Mesenchymal stem cell (in vitro differentiated cells and primary cell): ENCODE results near the gene KCNAB2.

Experiments
- DNase-seq: peaks from one replicate; pipeline ENCODE4 v3.0.0-alpha.2; 2013
- H2AFZ ChIP-seq: one replicate; pipeline ENCODE4 v1.6.1; 2013; ENCODE audit warnings: low read depth, mild to moderate bottlenecking, control low read depth, inconsistent platforms, low read length, moderate library complexity
- H2AK5ac ChIP-seq: 2 replicates; pipeline ENCODE4 v1.6.1; 2013; ENCODE audit warnings: low read length, moderate library complexity, mild to moderate bottlenecking, inconsistent platforms; ENCODE audit not compliant: severe bottlenecking
- H2BK120ac ChIP-seq: one replicate; pipeline ENCODE4 v1.6.1; 2013; ENCODE audit warnings: low read depth, mild to moderate bottlenecking, inconsistent platforms, low read length, moderate library complexity
- H2BK12ac ChIP-seq, 2 experiments: one replicate each; pipeline ENCODE4 v1.6.1; 2013; ENCODE audit warnings: inconsistent platforms in 2 of 2, low read length in 2 of 2, mild to moderate bottlenecking in 2 of 2, moderate library complexity in 2 of 2, control low read depth in 1 of 2
- H2BK15ac ChIP-seq: one replicate; pipeline ENCODE4 v1.6.1; 2013; ENCODE audit warnings: mild to moderate bottlenecking, low read depth, inconsistent platforms; ENCODE audit not compliant: poor library complexity, severe bottlenecking
- H2BK5ac ChIP-seq: 2 replicates; pipeline ENCODE4 v1.6.1; 2013; ENCODE audit warnings: low read depth, mild to moderate bottlenecking, low read length, control low read depth, inconsistent platforms; ENCODE audit not compliant: poor library complexity, severe bottlenecking
- H3K14ac ChIP-seq, 2 experiments: one replicate each; pipeline ENCODE4 v1.6.1; 2013; ENCODE audit warnings: inconsistent platforms in 2 of 2, low read length in 2 of 2, control low read depth in 1 of 2, mild to moderate bottlenecking in 1 of 2, moderate library complexity in 1 of 2
- H3K18ac ChIP-seq, 2 experiments: one replicate each; pipeline ENCODE4 v1.6.1; 2013; ENCODE audit warnings: inconsistent platforms in 2 of 2, low read length in 2 of 2, control low read depth in 1 of 2, low read depth in 1 of 2, mild to moderate bottlenecking in 1 of 2
- H3K23ac ChIP-seq, 2 experiments: one replicate each; pipeline ENCODE4 v1.6.1; 2013; ENCODE audit warnings: inconsistent platforms in 2 of 2, low read length in 2 of 2, mild to moderate bottlenecking in 2 of 2, moderate library complexity in 2 of 2, control low read depth in 1 of 2
- H3K27ac ChIP-seq: 2 replicates; pipeline ENCODE4 v1.5.1; 2013; ENCODE audit warnings: mild to moderate bottlenecking, moderate library complexity, low read length, control low read depth, inconsistent platforms; ENCODE audit not compliant: poor library complexity, severe bottlenecking
- H3K27me3 ChIP-seq, 2 experiments: 2 replicates each; pipeline versions ENCODE4 v1.6.1 to v1.7.0; 2013; ENCODE audit warnings: low read length in 2 of 2, mild to moderate bottlenecking in 2 of 2, moderate library complexity in 2 of 2, control low read depth in 1 of 2, inconsistent platforms in 1 of 2; ENCODE audit not compliant: control insufficient read depth in 1 of 2, insufficient read depth in 1 of 2
- H3K36me3 ChIP-seq, 2 experiments: 2 replicates each; pipeline versions ENCODE4 v1.6.1 to v1.7.0; 2013; ENCODE audit warnings: low read length in 2 of 2, control low read depth in 1 of 2, inconsistent platforms in 1 of 2, low read depth in 1 of 2, mild to moderate bottlenecking in 1 of 2; ENCODE audit not compliant: insufficient read depth in 2 of 2, control insufficient read depth in 1 of 2
- H3K4ac ChIP-seq, 2 experiments: one replicate each; pipeline ENCODE4 v1.6.1; 2013; ENCODE audit warnings: inconsistent platforms in 2 of 2, low read length in 2 of 2, mild to moderate bottlenecking in 2 of 2, moderate library complexity in 2 of 2, control low read depth in 1 of 2, low read depth in 1 of 2
- H3K4me1 ChIP-seq: 2 replicates; pipeline ENCODE4 v1.6.1; 2013; ENCODE audit warnings: low read depth, low read length, control low read depth; ENCODE audit not compliant: control insufficient read depth, insufficient read depth
- H3K4me2 ChIP-seq: 2 replicates; pipeline ENCODE4 v1.6.1; 2013; ENCODE audit warnings: low read length, mild to moderate bottlenecking, inconsistent platforms; ENCODE audit not compliant: poor library complexity, severe bottlenecking
- H3K4me3 ChIP-seq, 2 experiments: 2 replicates each; pipeline versions ENCODE4 v1.5.1 to v1.7.0; 2013; ENCODE audit warnings: low read length in 2 of 2, mild to moderate bottlenecking in 2 of 2, control low read depth in 1 of 2, low read depth in 1 of 2; ENCODE audit not compliant: insufficient read depth in 1 of 2
- H3K79me1 ChIP-seq: replicated peaks from 2 replicates; pipeline ENCODE4 v1.6.1; 2013; ENCODE audit warnings: mild to moderate bottlenecking, control low read depth, low read length, inconsistent platforms; ENCODE audit not compliant: poor library complexity, severe bottlenecking
- H3K9ac ChIP-seq: 2 replicates; pipeline ENCODE4 v1.7.0; 2013; ENCODE audit warnings: mild to moderate bottlenecking, low read length, moderate library complexity
- H3K9me3 ChIP-seq: 2 replicates; pipeline ENCODE4 v1.7.0; 2013; ENCODE audit warnings: mild to moderate bottlenecking, low read length; ENCODE audit not compliant: control insufficient read depth
- H4K8ac ChIP-seq: one replicate; pipeline ENCODE4 v1.6.1; 2013; ENCODE audit warnings: inconsistent platforms, mild to moderate bottlenecking, low read length, moderate library complexity
- H4K91ac ChIP-seq: one replicate; pipeline ENCODE4 v1.6.1; 2013; ENCODE audit warnings: mild to moderate bottlenecking, low read length, inconsistent platforms
- WGBS: methylation state at CpG from one replicate; pipeline ENCODE4 v1.1.7; 2013; ENCODE audit warnings: mixed read lengths; 5-methylcytosine and 5-hydroxymethylcytosine counted together

The KCNAB2 gene

DNA sequence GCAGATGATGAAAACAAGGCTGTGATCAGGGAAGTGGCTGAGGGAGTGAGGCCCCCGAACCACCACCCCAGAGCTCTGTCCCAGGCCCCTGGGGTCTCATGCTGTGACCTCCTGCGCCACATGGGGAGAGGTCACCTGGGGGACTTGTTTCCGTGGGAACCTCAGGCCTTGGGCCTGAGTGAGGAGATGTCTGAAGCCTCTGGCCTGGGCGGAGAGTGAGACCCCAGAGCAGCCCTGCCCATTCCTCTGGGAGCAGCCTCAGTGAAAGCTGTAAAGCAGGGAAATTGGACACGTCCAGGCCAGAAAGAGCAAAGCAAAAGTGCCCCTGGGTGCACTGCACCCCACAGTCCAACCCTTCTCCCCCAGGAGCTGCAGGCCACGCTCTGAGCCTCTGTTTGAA is 37.0 kb upstream of the KCNAB2 start:
- no peak overlapping the region for H4K8ac ChIP-seq
- no peaks in the 10 kb centered on the region for H3K9me3 ChIP-seq
- no peaks in the 10 kb centered on the region for H3K79me1 ChIP-seq
- H3K36me3 ChIP-seq, result no peaks in the 10 kb centered on the region
- H3K9ac ChIP-seq, result no peak overlapping the region
- H2AK5ac ChIP-seq, result no peak overlapping the region
- H3K23ac ChIP-seq, result no peak overlapping the region
- H2BK5ac ChIP-seq, result no peak overlapping the region
- no peak overlapping the region for H2BK120ac ChIP-seq
- DNase-seq, result no peak
- no peaks in the 10 kb centered on the region for H3K4me1 ChIP-seq
- H2BK15ac ChIP-seq, result no peak overlapping the region
- H3K4me2 ChIP-seq, result no peak overlapping the region
- WGBS, result 77% methylated on average over 5 of the region's 6 CpGs
- no peak overlapping the region for H2BK12ac ChIP-seq
- H3K27ac ChIP-seq, result no peak overlapping the region
- H2AFZ ChIP-seq, result no peak overlapping the region
- H3K4ac ChIP-seq, result no peak overlapping the region
- no peak overlapping the region for H4K91ac ChIP-seq
- H3K14ac ChIP-seq, result no peak overlapping the region
- no peak overlapping the region for H3K18ac ChIP-seq
- H3K27me3 ChIP-seq, result peaks cover 3 to 5% of the 10 kb centered on the region in 2 experiments
- H3K4me3 ChIP-seq, result no peak overlapping the region

DNA sequence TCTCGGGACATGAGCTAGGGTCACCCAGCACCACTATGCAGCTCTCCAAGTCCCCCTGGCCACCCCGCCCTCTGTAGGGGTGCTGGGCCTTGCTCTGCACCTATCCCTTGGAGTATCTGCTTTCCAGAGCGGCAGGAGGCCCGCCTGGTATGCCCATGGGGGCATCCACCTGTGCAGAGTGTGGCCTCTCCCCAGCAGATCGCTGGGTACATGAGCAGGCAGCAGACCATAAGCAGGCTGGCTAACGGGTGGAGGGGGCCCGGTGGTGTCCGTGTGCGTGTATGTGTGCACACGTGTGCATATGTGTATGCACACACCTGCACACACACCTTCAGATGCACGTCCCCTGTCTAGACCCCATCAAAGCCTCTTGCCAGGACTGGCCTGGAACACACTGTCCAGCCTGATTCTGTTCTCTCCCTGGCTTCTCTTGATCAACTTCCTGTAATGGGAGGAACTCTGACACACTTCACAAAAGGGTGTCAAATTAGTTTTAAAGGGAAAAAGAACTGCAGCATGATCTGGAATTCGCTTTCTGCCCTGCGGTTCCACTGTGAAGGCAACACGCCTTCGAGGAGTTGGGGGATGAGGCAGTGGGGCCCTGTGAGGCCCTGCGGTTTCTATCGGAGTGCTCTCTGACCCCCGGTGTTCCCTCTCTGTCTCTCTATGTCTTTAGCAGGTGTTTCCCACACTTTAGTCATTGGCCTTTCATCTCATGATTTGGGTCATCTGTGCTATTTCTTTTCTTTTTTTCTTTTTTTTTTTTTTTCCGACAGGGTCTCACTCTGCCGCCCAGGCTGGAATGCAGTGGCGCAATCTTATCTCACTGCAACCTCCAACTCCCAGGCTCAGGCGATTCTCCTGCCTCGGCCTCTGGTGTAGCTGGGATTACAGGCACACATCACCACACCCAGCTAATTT is 36.3 kb upstream of the KCNAB2 start:
- H3K23ac ChIP-seq, result no peak overlapping the region
- no peak overlapping the region for H2BK15ac ChIP-seq
- no peaks in the 10 kb centered on the region for H3K36me3 ChIP-seq
- no peak overlapping the region for H2AFZ ChIP-seq
- no peak overlapping the region for H2BK5ac ChIP-seq
- H2BK120ac ChIP-seq, result no peak overlapping the region
- DNase-seq, result no peak
- no peak overlapping the region for H2BK12ac ChIP-seq
- H3K9ac ChIP-seq, result no peak overlapping the region
- no peak overlapping the region for H3K4me2 ChIP-seq
- H3K4me3 ChIP-seq, result no peak overlapping the region
- H3K27me3 ChIP-seq, result peaks cover 0 to 5% of the 10 kb centered on the region in 2 experiments
- H3K18ac ChIP-seq, result no peak overlapping the region
- no peak overlapping the region for H4K91ac ChIP-seq
- no peaks in the 10 kb centered on the region for H3K79me1 ChIP-seq
- no peak overlapping the region for H4K8ac ChIP-seq
- no peaks in the 10 kb centered on the region for H3K9me3 ChIP-seq
- H2AK5ac ChIP-seq, result no peak overlapping the region
- 86% methylated on average over 16 of the region's 23 CpGs for WGBS
- H3K14ac ChIP-seq, result no peak overlapping the region
- H3K4me1 ChIP-seq, result no peaks in the 10 kb centered on the region
- no peak overlapping the region for H3K4ac ChIP-seq
- no peak overlapping the region for H3K27ac ChIP-seq

DNA sequence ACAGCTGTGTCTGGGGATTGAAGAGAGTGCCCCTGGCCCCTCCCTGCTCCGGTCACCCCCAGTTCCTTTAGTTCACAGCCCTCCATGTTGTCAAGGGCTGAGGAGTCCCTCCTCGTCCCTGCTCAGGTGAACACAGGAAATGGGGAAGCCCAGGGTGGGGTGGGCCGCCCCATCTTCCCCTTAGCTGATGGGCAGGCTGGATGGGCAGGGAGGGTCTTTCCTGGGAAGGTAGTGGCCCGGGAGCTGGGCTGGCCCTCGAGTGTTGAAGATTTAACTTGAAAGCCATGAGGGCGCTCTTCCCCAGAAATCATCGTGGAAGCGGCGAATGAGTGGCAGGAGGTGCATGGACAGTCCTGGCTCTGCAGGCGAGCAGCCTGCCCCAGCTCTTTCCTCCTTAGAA is 35.1 kb upstream of the KCNAB2 start:
- no peaks in the 10 kb centered on the region for H3K4me1 ChIP-seq
- H3K27ac ChIP-seq, result no peak overlapping the region
- H3K36me3 ChIP-seq, result no peaks in the 10 kb centered on the region
- no peaks in the 10 kb centered on the region for H3K79me1 ChIP-seq
- H3K14ac ChIP-seq, result peak overlapping the region in 1 of 2 experiments; percentile 5
- no peak overlapping the region for H3K18ac ChIP-seq
- no peak overlapping the region for H3K4me3 ChIP-seq
- H3K4me2 ChIP-seq, result no peak overlapping the region
- no peaks in the 10 kb centered on the region for H3K9me3 ChIP-seq
- no peak overlapping the region for H2BK120ac ChIP-seq
- peaks cover 0 to 5% of the 10 kb centered on the region in 2 experiments for H3K27me3 ChIP-seq
- no peak overlapping the region for H4K91ac ChIP-seq
- no peak overlapping the region for H2BK5ac ChIP-seq
- no peak overlapping the region for H2AK5ac ChIP-seq
- no peak overlapping the region for H3K23ac ChIP-seq
- no peak overlapping the region for H3K9ac ChIP-seq
- no peak overlapping the region for H4K8ac ChIP-seq
- no peak overlapping the region for H2BK15ac ChIP-seq
- DNase-seq, result no peak
- no peak overlapping the region for H2AFZ ChIP-seq
- no peak overlapping the region for H3K4ac ChIP-seq
- H2BK12ac ChIP-seq, result no peak overlapping the region
- WGBS, result 90% methylated on average over 9 of the region's 10 CpGs

DNA sequence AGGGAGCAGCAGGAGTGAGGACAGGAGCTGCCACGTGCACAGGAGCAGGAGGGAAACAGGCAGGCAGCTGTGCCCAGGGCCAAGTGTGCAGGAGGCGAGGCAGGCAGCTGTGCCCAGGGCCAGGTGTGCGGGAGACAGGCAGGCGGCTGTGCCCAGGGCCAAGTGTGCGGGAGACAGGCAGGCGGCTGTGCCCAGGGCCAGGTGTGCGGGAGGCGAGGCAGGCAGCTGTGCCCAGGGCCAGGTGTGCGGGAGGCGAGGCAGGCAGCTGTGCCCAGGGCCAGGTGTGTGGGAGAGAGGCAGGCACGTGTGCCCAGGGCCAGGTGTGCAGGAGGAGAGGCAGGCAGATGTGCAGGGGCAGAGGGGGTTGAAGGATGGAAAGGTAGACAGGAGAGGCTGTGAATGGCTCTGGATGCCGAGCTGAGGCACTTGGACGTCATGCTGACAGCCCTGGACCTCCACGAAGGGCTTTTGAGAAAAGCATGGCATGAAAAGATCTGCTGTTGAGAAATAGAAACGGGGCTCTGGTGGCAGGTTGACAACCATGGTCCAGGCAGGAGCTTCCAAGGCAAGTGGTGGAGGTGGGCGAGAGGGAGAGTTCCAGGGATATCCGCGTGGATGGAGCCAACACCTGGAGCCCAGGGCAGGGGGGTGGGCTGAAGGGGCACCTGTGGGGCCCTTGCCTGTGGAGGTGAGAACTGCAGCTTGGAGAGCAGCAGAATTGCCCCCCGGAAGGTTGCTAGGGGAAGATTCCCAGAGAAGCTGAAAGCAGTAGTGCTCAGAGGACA is 34.3 kb upstream of the KCNAB2 start:
- Histone ChIP-seq H3K9me3 (no peaks in the 10 kb centered on the region), H2BK12ac (no peak overlapping the region), H2AFZ (no peak overlapping the region), H2BK5ac (no peak overlapping the region), H3K27me3 (peaks cover 0 to 5% of the 10 kb centered on the region in 2 experiments), H3K9ac (no peak overlapping the region), H3K23ac (no peak overlapping the region), H3K4me3 (no peak overlapping the region), H3K79me1 (no peaks in the 10 kb centered on the region), H4K91ac (no peak overlapping the region), H3K36me3 (no peaks in the 10 kb centered on the region), H3K27ac (no peak overlapping the region), H2BK15ac (no peak overlapping the region), H2AK5ac (no peak overlapping the region), H3K14ac (peak overlapping the region in 1 of 2 experiments; percentile 74), H3K18ac (no peak overlapping the region), H3K4ac (no peak overlapping the region), H4K8ac (no peak overlapping the region), H3K4me1 (no peaks in the 10 kb centered on the region), H2BK120ac (no peak overlapping the region), H3K4me2 (no peak overlapping the region)
- no peak for DNase-seq
- WGBS, result 94% methylated on average over 19 of the region's 19 CpGs
